Common myeloid progenitor, CD34-positive (primary cell): ENCODE results near the gene ABCA4.
"Not testable (repeated sequence)": the region's sequence is repeated elsewhere in the genome, so short reads cannot be mapped to it uniquely, and the experiment has no call there.

Experiments used
- CTCF ChIA-PET: fragments of 350-600 bp; sonication (Branson Sonifier 250); formaldehyde crosslinking; loops from one replicate; lab custom pipeline; 2021; ENCODE audit warnings: antibody characterized with exemption; lab: Charles Lee
- POLR2A ChIA-PET: fragments of 350-600 bp; sonication (Branson Sonifier 250); formaldehyde crosslinking; loops from one replicate; lab custom pipeline; 2021; ENCODE audit warnings: antibody characterized with exemption; lab: Charles Lee
- DNase-seq, 3 donors: peaks; one replicate each; pipeline versions ENCODE4 v3.0.0 to v3.0.0-alpha.2; 2013
- H3K27ac ChIP-seq, 2 experiments: 1 replicate in 1 of 2; 2 replicates in 1 of 2; pipeline ENCODE4 v1.7.0; 2013; ENCODE audit warnings: inconsistent platforms in 2 of 2, low read length in 2 of 2, mild to moderate bottlenecking in 2 of 2, low read depth in 1 of 2, moderate library complexity in 1 of 2; ENCODE audit not compliant: severe bottlenecking in 2 of 2, insufficient read depth in 1 of 2, poor library complexity in 1 of 2
- H3K27me3 ChIP-seq, 5 experiments: replicated peaks in 2 of 5; 1 replicate in 3 of 5; 2 replicates in 2 of 5; pipeline versions ENCODE4 v1.6.1 to v1.7.0; 2013; ENCODE audit warnings: low read length in 4 of 5, mild to moderate bottlenecking in 2 of 5, moderate library complexity in 2 of 5, inconsistent platforms in 1 of 5; ENCODE audit not compliant: insufficient read depth in 5 of 5, control insufficient read depth in 4 of 5
- H3K36me3 ChIP-seq, 4 experiments: 1 replicate in 2 of 4; 2 replicates in 2 of 4; pipeline versions ENCODE4 v1.6.1 to v1.7.0; 2013; ENCODE audit warnings: low read length in 3 of 4, control low read depth in 1 of 4, mild to moderate bottlenecking in 1 of 4; ENCODE audit not compliant: control insufficient read depth in 4 of 4, insufficient read depth in 4 of 4
- H3K4me1 ChIP-seq, 4 experiments: 1 replicate in 3 of 4; 2 replicates in 1 of 4; pipeline versions ENCODE4 v1.6.1 to v1.7.1; 2013; ENCODE audit warnings: low read length in 3 of 4, mild to moderate bottlenecking in 3 of 4, control low read depth in 1 of 4, inconsistent platforms in 1 of 4, moderate library complexity in 1 of 4; ENCODE audit not compliant: control insufficient read depth in 4 of 4, insufficient read depth in 4 of 4; ENCODE audit errors: control extremely low read depth in 1 of 4
- H3K4me3 ChIP-seq, 7 experiments: 1 replicate in 4 of 7; 2 replicates in 3 of 7; pipeline versions ENCODE4 v1.5.1 to v1.7.0; 2013; ENCODE audit warnings: mild to moderate bottlenecking in 7 of 7, low read length in 6 of 7, moderate library complexity in 6 of 7, inconsistent platforms in 2 of 7, low read depth in 2 of 7, control low read depth in 1 of 7; ENCODE audit not compliant: insufficient read depth in 4 of 7, control insufficient read depth in 1 of 7; ENCODE audit errors: extremely low read depth in 1 of 7
- H3K9me3 ChIP-seq, 5 experiments: 1 replicate in 4 of 5; 2 replicates in 1 of 5; pipeline versions ENCODE4 v1.6.1 to v1.7.1; 2013; ENCODE audit warnings: low read length in 4 of 5, mild to moderate bottlenecking in 2 of 5, inconsistent platforms in 1 of 5, low read depth in 1 of 5, moderate library complexity in 1 of 5; ENCODE audit not compliant: control insufficient read depth in 4 of 5, insufficient read depth in 2 of 5; ENCODE audit errors: control extremely low read depth in 1 of 5
- WGBS: methylation state at CpG from one replicate; pipeline ENCODE4 v1.1.5; 2013; ENCODE audit not compliant: insufficient coverage; 5-methylcytosine and 5-hydroxymethylcytosine counted together

ABCA4 gene

GRCh38 chr1:93991271-93991670, 129.7 kb downstream of the ABCA4 start:
- Histone ChIP-seq H3K27me3 (peaks cover 0 to 10% (median 0%) of the 10 kb centered on the region in 5 experiments), H3K4me1 (no peaks in the 10 kb centered on the region), H3K27ac (no peak overlapping the region), H3K9me3 (no peaks in the 10 kb centered on the region), H3K4me3 (no peak overlapping the region), H3K36me3 (no peaks in the 10 kb centered on the region)
- no peak for DNase-seq
- ChIA-PET POLR2A (no interaction called here), CTCF (no interaction called here)
- WGBS: 100% methylated on average over 3 of the region's 4 CpGs

GRCh38 chr1:93990477-93990876, 130.5 kb downstream of the ABCA4 start:
- 100% methylated on average over 2 of the region's 3 CpGs for WGBS
- not testable (repeated sequence) for H3K27ac ChIP-seq

GRCh38 chr1:93990010-93990409, 130.9 kb downstream of the ABCA4 start:
- Histone ChIP-seq H3K36me3 (no peaks in the 10 kb centered on the region), H3K9me3 (no peaks in the 10 kb centered on the region), H3K4me3 (no peak overlapping the region), H3K27ac (no peak overlapping the region), H3K4me1 (no peaks in the 10 kb centered on the region), H3K27me3 (peaks cover 0 to 7% (median 0%) of the 10 kb centered on the region in 5 experiments)
- WGBS: 81% methylated on average over 5 of the region's 5 CpGs
- no peak for DNase-seq
- ChIA-PET POLR2A (interaction anchor here (0.7 kb wide), 1 partner anchor 971 kb away, joined by 9 read pairs; no protein-coding TSS in a partner anchor), CTCF (interaction anchor here (1.9 kb wide), 1 partner anchor 10 kb away, joined by 7 read pairs; no protein-coding TSS in a partner anchor)

More at GRCh38 chr1:93990477-93990876, 130.5 kb downstream of the ABCA4 start:
- H3K36me3 ChIP-seq, H3K27me3 ChIP-seq, H3K4me3 ChIP-seq, H3K9me3 ChIP-seq, DNase-seq, H3K4me1 ChIP-seq: not testable (repeated sequence)
- CTCF ChIA-PET: interaction anchor here (1.9 kb wide), 1 partner anchor 10 kb away, joined by 7 read pairs; no protein-coding TSS in a partner anchor
- POLR2A ChIA-PET: interaction anchor here (0.7 kb wide), 1 partner anchor 972 kb away, joined by 9 read pairs; no protein-coding TSS in a partner anchor

GRCh38 chr1:93989601-93990000, 131.3 kb downstream of the ABCA4 start:
- Histone ChIP-seq H3K4me3 (no peak overlapping the region), H3K36me3 (no peaks in the 10 kb centered on the region), H3K27me3 (peaks cover 0 to 6% (median 0%) of the 10 kb centered on the region in 5 experiments), H3K4me1 (no peaks in the 10 kb centered on the region), H3K27ac (no peak overlapping the region), H3K9me3 (no peaks in the 10 kb centered on the region)
- POLR2A ChIA-PET: no interaction called here
- CTCF ChIA-PET: interaction anchor here (1.9 kb wide), 1 partner anchor 10 kb away, joined by 7 read pairs; no protein-coding TSS in a partner anchor
- WGBS: 89% methylated on average over 3 of the region's 5 CpGs
- DNase-seq: no peak

GRCh38 chr1:93988634-93989350, 132.2 kb downstream of the ABCA4 start:
- H3K27me3 ChIP-seq: peaks cover 0 to 6% (median 0%) of the 10 kb centered on the region in 5 experiments
- DNase-seq: peak in 2 of 3 donors; percentile 6 to 11
- WGBS: 75% methylated on average over 2 of the region's 3 CpGs
- H3K4me3 ChIP-seq: no peak overlapping the region
- H3K9me3 ChIP-seq: no peaks in the 10 kb centered on the region
- CTCF ChIA-PET: interaction anchor here (1.9 kb wide), 1 partner anchor 9 kb away, joined by 7 read pairs; no protein-coding TSS in a partner anchor
- H3K36me3 ChIP-seq: no peaks in the 10 kb centered on the region
- POLR2A ChIA-PET: no interaction called here
- H3K4me1 ChIP-seq: no peaks in the 10 kb centered on the region
- H3K27ac ChIP-seq: no peak overlapping the region

GRCh38 chr1:93981274-93981667, 139.7 kb downstream of the ABCA4 start:
- Histone ChIP-seq H3K36me3 (no peaks in the 10 kb centered on the region), H3K4me1 (no peaks in the 10 kb centered on the region)
- no CpG with 5 or more reads among the region's 1 CpG for WGBS

More at GRCh38 chr1:93981274-93981667, 139.7 kb downstream of the ABCA4 start:
- H3K27ac ChIP-seq: no peak overlapping the region
- no peaks in the 10 kb centered on the region for H3K9me3 ChIP-seq
- ChIA-PET CTCF (no interaction called here), POLR2A (no interaction called here)
- no peak for DNase-seq
- H3K4me3 ChIP-seq: no peak overlapping the region
- no peaks in the 10 kb centered on the region for H3K27me3 ChIP-seq
